CD4-positive, alpha-beta T cell treated with Interleukin-6 for 4 hours (primary cell): ENCODE results near the gene DIP2B.
A peak's percentile ranks its signal among the peaks of the same experiment; 100 is the strongest.

Experiments
- DNase-seq: peaks from one replicate; pipeline ENCODE4 v3.0.0-alpha.2; 2020; ENCODE audit warnings: mixed read lengths

The DIP2B gene

GRCh38 chr12:50581226-50582184 lies 76.7 kb downstream of the DIP2B start:
- DNase-seq, result no peak

- DNase-seq, result no peak
These were observed 79.3 kb downstream of the DIP2B start for GRCh38 chr12:50584135-50584534.

- peak; percentile 48 for DNase-seq
These were observed 85.1 kb downstream of the DIP2B start for GRCh38 chr12:50589650-50590435.

- DNase-seq, result no peak
These were observed 86.1 kb downstream of the DIP2B start for GRCh38 chr12:50590869-50591268.

- DNase-seq, result no peak
These were observed 90.9 kb downstream of the DIP2B start for GRCh38 chr12:50595667-50596066.

GRCh38 chr12:50597200-50598195 lies 92.7 kb downstream of the DIP2B start:
- DNase-seq, result peak; percentile 71

DNA sequence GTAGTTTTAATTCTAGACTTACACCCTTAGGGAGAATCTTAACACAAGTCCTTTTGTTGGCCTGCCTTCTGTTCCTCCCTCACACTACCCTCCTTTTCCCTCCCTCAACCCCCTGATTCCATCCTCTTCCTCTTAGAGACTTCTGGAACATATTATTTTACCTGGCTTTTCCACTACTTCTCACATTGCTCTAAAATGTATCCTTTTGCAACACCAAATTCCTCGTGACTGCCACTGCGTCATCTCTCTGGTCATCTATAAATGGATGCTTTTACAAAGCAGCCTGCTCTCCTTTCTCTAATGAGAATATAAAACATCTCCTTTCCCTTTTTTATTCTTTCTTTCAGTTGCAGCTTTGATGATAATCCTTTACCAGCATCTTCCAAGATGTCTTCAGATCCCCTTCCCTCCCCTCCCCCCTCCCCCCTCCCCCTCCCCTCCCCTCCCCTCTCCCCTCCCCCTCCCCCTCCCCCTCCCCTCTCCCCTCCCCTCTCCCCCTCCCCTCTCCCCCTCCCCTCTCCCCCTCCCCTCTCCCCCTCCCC lies 93.6 kb downstream of the DIP2B start:
- no peak for DNase-seq

DNA sequence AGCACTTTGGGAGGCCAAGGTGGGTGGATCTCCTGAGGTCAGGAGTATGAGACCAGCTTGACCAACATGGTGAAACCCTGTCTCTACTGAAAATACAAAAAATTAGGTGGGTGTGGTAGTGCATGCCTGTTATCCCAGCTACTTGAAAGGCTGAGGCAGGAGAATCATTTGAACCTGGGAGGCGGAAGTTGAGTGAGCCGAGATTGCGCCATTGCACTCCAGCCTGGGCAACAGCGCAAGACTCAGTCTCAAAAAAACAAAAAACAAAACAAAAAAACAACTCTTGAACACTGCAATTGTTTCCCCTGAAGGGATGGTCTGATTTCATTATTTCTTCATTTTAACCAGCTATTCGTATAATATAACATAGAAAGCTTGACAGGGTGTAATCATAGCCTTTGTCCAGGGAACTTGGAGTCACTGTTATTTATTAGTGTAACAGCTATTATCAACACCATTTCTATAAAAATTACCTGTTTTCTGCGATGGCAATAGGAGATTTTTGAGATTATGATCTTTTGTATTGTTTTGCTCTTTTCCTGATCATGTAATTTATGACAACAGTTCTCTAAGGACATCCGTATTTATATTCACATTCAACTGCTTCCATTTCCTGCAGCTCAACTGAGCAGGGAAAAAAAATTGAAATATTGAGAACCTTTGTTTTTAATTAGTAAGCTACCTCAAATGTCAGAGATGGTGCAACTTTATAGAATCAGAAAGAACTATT lies 94.7 kb downstream of the DIP2B start:
- no peak for DNase-seq

DNA sequence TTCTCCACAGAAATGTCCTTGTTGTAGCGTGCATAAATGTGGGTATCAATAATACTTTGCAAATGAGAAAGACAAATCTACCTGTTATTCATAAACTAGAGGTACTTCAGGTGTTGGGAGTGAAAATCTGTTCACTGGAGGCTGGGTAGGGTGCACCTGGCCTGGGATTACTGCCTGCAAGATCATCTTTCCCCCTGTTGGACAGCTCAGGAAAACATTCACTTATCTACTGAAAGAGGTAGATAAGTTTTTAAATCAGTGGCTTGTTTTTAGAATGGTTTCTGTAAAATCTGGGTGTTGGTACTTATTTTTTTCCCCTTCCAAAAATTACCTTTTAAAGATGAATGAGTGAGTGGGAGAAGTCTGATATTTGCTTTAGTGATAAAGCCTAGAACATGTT lies 95.6 kb downstream of the DIP2B start:
- no peak for DNase-seq

GRCh38 chr12:50603817-50604639 lies 99.2 kb downstream of the DIP2B start:
- no peak for DNase-seq

DNA sequence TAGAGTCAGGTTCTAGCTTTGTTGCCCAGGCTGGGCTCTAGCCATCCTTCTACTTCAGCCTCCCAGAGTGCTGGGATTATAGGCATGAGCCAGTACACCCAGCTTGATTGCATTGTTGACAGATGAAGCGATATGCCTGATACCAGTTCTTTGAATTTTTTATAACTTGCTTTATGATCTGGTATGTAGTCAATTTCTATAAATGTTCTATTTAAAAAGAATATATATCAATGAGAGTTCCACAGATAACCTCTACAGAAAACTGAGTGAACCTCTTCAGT lies 99.8 kb downstream of the DIP2B start:
- no peak for DNase-seq

GRCh38 chr12:50606675-50607375 lies 102.0 kb downstream of the DIP2B start:
- DNase-seq, result no peak

DNA sequence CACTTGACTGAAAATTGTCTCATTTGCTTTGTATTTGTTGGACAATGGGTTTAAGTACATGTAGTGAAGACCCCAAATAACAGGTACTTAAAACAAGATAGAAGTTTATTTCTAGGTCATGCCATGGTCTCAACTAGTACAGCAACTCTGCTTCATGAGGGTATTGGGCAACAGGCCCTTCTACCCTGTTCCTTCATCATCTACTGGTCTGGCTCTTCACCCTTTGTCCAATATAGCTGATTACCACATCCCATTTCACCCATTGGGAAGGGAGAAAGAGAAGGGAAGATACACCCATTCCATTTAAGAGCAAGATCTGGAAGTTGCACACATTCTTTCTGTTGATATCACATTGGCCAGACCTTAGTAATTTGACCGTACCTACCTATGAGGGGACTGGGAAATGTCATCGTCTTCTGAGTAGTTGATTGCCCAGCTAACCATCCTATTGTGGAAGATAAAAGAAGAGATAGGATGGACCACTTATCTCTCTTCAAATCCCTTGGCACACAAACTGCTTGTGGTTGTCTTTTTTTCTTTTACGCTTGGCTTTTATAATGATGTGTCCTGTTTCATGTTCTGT lies 104.6 kb downstream of the DIP2B start:
- DNase-seq, result no peak

GRCh38 chr12:50610171-50610570 lies 105.4 kb downstream of the DIP2B start:
- no peak for DNase-seq

DNA sequence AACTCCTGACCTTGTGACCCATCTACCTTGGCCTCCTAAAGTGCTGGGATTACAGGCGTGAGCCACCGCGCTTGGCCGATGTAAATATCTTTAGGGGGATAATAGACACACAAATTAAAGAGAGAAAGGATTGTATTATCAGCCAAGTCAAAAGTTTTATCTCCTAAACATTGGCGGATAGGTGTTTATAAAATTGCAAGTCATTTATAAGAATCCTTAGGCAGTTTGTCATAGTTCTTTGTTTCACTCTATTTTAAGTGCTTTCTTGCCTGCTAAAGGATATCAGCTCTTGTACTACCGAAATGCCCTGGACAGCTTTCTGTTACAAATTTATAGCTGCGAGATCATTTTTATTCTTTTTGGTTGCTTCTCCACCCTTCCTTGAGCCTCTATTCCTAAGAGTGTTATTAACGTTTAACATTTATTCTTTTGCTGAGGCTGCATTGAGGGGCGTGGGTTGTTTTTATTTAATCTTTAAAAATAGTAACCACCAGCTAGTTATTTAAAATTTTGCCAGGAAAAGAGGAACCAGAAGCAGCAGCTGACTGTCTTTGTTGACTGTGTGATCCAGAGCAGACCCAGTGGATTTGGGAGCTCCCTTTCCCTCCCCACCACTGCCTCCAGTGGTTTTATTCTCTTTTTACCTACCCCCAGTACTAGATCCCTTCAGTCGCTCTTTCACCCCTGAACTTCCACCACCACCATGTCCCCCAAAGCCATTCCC lies 106.4 kb downstream of the DIP2B start:
- no peak for DNase-seq

- no peak for DNase-seq
These were observed 108.1 kb downstream of the DIP2B start for GRCh38 chr12:50612882-50613281.

DNA sequence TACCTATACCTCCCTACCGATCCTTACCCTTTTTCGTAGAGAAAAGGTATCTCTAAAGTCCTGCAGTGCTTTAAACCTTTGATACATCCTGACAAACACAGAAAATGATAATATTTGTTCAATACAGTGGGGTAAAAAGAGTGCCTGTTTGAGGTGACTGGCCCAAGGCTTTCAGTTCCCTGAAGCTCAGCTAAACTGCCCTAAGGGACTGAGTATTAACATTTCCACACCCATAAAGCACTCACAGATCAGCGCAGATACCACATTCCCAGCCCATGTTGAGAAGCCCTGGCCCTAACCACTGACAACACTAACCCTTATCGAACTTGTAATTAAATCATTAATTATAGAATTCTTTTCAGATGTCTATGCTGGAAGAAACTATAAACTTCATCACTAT lies 108.7 kb downstream of the DIP2B start:
- DNase-seq, result no peak

DNA sequence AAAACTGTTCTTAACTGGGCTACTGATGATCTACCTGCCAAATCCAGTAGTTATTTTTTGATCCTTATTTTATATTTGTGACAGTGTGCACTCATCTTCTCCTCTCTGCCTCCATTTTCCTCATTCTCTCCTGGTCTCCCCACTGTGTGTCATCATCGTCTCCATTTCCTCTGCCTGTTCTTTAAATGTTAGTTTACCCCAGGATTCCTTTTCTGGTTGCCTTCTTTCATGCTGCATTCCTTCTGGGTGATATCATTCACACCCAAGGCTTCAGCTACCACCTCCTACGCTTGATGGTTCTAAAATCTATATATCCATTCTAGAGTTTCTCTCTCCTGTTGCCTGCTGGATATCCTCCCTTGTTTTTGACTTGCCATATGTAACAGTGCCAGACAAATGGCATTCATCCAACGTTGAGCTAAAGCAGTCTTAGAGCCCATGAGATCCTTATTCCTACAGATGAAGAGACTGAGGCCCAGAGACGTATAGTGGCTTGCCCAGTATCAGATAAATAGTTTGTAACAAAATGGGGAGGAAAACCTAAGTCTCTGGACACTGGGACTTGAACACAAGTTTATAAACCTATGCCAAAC lies 109.5 kb downstream of the DIP2B start:
- no peak for DNase-seq
